GM15510 (cell line): Measurements from ENCODE around the gene RUNDC1.

Source experiments
- POLR2A ChIP-seq: IDR thresholded peaks from 3 replicates; pipeline ENCODE4 v1.6.1; 2011; ENCODE audit warnings: borderline replicate concordance; ENCODE audit not compliant: insufficient read length; ENCODE audit errors: extremely low read depth

Gene RUNDC1

DNA sequence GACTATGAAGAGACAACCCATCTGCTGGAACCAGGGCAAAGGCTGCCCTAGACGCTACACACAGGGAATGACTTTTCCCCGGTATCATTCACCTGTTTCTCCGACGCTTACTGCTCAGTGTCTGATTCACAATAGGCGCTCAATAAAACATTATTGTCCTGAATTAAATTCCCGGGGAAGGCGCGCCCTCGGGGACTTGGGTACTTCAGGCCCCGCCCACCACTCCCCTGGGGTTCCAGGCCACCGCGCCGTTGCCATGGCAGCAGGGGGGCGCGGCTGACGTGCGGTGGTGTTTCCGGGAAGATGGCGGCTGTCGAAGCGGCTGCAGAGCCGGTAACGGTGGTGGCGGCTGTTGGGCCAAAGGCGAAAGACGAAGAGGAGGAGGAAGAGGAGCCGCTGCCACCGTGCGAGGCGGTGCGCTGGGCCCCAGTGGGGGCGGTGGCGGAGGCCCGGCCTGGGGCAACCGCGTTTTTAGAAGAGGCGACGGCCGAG, at the start of gene RUNDC1:
Gene RUNDC1, plus strand, starts transcription at position 292 of the 492 bp plus-strand sequence. Its CDS starts 12 bp downstream, at position 304.
- TF ChIP-seq POLR2A, result peak; percentile 58

DNA sequence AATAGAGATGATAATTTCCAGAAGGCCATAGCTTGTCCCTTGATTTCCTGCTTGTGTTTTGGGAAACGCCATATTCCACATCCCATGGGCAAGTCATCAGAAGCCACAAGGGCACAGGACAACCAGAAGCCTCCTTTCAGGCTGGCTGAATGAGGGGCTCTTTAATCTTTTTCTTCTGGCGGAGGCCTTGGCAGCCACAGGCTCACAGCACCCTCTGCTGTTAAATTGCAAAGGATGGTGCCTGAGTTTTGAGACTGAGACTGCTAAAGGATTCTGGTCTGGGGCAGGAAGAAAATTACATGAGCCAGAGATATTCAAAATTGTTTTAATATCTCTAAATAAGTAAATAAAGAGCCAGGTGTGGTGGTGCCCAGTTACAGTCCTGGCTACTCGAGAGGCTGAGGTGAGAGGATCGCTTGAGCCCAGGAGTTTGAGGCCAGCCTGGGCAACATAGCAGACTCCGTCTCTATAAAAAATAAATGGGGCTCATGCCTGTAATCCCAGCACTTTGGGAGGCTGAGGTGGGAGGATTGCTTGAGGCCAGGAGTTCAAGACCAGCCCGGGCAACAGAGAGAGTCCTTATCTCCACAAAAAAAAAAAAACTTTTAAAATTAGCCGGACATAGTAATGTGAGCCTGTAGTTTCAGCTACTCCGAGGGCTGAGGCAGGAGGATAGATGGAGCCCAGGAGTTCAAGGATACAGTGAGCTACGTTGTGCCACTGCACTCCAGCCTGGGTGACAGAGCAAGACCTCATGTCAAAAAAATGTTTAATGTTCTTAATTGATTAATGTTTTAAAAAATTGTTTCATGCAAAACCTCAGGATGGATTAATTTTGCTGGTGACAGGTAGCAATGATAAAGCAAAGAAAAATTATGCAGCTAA, 42.4 kb upstream of the RUNDC1 start:
- TF ChIP-seq POLR2A, result no peak

DNA sequence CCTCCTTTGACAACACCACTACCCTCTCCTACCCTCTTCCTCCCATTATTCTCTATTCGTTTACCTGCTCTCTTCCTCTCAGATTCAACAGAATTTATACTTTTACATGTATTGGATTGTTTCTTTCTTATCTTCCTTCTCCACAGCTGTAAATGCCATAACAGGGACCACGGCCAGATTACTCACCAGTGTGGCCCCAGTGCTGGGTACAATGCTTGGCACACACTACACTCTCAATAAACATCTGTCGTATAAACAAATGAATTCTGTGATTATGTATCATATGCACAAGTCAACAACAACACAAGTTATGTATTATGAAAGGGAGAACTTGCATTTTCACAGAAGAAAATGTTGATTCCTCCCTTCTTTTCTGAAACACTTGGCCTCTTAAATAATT, 36.2 kb upstream of the RUNDC1 start:
- no peak for TF ChIP-seq POLR2A

DNA sequence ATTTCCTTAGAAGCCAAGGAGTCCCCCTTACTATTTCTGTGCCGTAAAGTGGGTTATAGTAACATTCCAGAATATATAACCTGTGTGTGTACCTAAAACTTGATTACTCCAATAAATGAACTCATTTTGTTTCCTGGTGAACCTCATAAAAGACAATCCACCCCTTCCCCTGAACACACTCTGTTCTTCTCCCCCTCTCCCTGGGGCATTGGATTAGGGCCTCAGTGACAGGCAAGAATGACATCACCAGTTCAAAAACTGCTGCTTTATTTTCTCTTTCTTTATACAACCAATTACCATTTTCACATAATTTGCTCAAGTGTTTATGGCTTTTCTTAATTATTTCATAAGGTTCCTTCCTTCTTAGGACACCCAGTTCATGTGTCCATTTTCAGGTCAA, 33.6 kb upstream of the RUNDC1 start:
- TF ChIP-seq POLR2A, result no peak

DNA sequence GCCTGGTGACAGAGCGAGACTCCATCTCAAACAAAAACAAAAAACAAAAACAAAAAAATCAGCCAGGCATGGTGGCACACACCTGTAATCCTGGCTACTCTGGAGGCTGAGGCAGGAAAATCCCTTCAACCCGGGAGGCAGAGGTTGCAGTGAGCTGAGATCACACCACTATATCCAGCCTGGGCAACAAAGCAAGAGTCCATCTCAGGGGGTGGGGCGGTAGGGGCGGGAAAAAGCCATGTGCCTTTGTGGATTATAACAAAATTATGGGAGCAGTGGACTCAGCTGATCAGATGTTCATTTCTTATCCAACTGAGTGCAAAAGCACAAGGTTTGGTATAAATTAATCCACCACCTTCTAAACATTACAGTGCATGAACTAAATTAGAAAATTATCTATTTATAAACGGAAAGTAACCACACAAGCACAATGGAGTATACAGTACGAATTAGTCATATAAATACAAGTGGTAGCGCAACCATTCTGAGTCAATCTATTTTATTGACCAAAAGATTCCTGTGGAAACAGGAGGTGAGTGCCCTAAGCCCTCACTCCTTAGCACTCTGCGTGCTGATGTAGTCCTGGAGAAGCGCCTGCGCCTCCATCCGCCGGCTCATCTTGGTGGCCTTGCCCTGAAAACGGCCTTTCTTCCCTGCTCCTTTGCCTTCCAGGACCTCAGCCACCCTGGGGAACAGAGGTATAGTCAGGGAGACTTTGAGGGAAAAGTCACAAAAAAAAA, 30.2 kb upstream of the RUNDC1 start:
- TF ChIP-seq POLR2A, result no peak

DNA sequence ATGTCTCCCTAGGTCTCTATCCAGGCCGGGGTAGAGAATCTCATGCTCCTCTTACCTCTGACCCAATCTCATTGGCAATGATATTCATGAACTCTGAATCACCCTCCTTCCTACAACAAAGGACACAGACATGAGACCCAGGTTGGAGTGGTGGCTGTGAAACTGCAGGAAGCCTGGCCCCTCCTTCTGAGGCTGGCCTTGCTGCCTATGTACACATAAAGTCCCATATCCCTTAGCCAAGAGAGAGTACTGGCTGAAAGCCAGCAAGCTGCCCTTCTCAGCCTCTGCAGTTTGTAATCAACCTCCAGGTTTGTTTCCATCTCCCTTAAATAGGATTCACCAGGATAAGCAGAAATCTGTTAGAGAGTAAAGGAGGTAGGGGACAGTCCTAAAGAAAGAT, 26.7 kb upstream of the RUNDC1 start:
- TF ChIP-seq POLR2A, result no peak

DNA sequence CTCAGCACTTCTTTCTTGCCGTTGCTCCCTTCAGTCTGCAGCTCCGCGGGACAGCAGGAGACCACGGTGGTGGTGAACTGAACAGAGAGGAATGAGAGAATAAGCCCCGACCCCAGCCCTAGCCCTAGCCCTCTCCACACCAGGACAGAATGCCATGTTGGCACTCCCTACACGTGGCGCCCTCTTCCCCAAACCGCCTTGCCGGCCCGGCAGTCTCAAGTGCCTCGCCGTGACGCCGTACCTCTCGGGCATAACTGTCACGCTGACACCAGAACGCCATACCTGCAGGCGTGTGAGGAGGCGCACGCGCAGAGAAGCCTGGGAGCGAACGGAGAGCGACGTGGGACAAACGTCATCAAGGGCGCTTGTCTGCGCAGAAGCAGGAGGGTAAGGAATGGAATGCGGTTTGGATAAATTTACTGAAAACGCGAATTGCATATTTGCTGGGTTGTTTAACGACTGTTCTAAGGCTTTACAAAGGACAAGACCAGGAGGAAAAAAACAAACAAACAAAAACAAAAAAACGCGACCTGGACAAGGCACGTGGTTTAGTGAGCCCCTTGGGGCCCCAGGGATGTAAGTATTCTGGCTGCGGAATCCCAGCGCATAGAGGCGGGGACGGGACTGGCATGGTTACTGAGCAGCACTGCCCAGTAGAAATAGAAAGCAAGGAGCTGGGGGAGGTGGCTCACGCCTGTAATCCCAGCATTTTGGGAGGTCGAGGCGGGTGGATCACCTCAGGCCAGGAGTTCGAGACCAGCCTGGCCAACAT, 16.0 kb upstream of the RUNDC1 start, which contains the start of gene AARSD1:
Gene AARSD1, minus strand, starts transcription at position 294 of the 772 bp plus-strand sequence. Its CDS starts 14 bp downstream, at position 280.
- TF ChIP-seq POLR2A, result peak; percentile 96

DNA sequence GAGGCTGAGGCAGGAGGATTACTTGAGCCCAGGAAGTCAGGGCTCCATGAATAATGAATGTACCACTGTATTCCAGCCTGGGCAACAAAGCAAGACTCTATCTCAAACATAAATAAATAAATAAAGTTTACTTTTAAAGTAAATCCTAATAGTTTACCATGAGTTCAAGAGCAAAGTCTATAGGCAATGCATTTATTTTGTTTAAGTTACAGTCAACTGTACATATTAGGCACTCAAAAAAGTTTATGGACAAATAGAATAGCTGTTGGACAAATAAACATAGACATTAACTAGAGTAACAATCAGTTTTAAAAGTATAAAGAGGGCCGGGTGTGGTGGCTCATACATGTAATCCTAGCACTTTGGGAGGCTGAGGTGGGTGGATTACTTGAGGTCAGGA, 12.4 kb upstream of the RUNDC1 start:
- TF ChIP-seq POLR2A, result no peak

DNA sequence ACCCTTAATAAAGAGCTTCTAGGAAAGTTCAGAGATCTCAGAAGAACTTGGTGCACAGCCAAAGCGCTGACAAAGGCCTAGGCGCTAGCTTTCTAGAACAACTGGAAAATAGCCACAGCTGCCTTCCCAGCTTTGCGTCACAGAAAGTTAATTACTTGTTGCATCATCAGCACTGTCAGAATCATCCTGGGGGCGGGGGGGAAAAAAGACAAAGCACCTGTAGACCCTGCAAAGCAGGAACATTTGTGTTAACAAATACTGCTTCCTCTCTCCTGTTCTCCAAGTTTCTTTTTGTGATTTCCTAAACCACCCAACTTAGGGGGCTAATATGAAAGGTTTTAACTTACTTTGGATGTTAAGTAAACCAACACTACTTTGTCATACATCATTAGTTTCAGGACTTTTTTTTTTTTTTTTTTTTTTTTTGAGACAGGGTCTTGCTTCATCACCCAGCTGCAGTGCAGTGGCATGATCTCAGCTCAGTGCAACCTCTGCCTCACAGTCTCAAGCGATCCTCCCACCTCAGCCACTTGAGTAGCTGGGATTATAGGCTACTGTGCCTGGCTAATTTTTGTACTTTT, 11.3 kb upstream of the RUNDC1 start:
- TF ChIP-seq POLR2A, result no peak

DNA sequence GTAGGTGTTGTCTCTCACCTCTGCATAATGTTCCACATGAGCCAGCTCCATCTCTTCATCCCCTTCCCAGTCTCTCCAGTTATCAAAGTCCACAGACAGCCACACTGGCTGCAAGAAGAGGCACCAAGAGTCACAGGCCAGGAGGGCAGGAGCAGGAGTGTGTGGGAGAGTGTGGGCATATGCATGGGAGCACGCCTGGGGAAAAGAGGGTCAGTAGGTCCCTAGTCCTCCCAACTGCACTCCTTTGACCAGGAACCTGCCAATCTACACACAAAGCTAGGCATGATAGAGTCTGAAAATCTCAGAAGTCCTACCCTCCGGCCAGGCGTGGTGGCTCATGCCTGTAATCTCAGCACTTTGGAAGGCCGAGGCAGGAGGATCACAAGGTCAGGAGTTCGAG, 8.8 kb upstream of the RUNDC1 start:
- no peak for TF ChIP-seq POLR2A

DNA sequence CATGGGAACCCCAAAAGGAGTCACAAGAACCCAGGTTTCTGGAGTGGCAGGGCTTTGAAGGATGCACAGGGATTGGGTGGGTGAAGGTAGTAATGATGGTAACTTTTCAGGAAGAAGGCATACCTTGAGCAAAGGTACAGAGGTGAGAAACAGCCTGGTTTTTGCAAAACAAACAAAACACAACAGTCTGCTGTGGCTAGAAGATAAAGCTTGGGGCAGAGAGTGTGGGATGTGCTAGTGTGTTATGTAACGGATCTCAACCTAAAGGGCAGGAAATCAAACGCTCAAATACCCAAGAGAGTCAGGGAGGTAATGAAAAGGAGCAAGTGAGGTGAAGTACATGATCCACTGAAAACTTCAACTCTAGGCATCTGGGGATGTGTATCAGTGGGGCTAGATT, 5.1 kb upstream of the RUNDC1 start:
- no peak for TF ChIP-seq POLR2A

DNA sequence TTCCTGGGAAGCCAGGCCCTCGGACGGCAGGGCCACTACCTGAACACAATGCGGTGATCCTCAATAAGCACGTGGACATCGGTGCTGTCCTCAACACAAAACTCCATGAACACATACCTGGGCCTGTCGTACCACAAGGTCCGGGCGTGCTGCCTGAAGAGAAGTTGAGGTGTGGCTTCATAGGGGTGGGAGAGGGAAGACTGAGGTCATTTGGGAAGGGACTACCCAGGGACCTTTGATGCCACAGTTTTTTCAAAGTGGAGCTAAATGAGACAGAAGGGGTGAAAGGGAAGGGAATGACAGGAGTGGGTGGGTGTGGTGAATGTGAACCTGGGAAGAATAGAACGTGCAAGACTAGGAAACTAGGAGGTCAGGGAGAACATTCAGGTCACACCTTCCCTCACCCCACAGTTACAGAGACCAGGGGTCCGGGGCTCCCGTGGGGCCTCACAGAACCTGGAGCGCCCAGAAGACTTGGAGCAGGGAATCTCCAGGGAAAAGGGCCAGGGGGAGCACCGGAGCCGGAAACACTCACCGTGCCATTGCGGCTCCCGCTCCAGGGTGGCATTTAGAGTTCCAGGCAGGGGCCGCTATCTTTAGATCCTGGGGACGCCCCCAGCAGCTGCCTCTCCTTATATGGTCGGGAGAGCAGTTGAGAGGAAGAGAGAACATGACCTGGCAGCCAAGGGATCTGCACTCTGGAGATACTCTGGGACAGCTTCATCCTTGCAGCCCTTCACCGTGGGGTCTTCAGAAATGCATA, 673 bp upstream of the RUNDC1 start, which contains the start of gene PTGES3L:
Gene PTGES3L, minus strand, starts transcription at position 570 of the 763 bp plus-strand sequence. Its CDS starts 27 bp downstream, at position 543.
- TF ChIP-seq POLR2A, result no peak

DNA sequence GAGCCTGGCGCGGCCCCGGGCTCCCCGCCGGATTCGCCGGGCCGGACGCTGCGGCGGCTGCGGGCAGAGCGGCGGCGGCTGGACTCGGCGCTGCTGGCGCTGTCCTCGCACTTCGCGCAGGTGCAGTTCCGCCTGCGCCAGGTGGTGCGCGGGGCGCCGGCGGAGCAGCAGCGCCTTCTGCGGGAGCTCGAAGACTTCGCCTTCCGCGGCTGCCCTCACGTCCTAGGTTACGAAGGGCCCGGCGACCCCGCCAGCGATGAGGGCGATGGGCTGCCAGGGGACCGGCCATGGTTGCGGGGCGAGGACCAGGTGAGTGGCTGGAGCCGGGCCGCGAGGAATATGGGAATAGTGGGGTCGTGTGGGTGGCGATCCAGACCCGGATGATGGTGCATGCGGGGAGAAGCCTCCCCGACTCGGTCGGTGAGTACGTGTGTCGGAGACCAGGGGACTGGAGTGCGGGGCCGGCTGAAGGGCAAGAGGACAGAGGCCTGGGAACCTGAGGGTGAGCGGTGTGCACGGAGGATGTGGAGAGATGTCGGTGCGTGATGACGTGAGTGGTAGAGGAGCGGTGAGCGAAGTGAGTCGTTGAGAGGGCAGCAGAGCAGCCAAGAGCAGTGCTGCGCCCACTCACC, 517 bp downstream of the RUNDC1 start:
- TF ChIP-seq POLR2A, result peak; percentile 44

DNA sequence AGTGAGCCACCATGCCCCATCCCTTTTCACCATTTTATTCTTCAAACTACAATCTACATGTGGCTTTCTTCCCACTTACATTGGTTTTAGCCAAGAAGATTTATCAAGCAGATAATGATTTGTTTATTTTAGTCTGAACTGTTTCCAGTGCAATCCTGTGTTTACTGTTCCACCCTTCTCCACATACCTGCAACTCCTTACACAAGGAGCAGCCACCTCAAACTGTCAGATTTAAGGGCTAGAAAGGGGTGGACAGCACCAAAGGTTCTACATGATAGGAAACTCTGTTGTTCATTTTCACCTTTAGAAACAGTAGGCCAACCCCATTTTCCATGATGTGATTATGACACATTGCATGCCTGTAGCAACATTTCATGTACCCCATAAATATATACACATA, 1.9 kb downstream of the RUNDC1 start:
- TF ChIP-seq POLR2A, result no peak

DNA sequence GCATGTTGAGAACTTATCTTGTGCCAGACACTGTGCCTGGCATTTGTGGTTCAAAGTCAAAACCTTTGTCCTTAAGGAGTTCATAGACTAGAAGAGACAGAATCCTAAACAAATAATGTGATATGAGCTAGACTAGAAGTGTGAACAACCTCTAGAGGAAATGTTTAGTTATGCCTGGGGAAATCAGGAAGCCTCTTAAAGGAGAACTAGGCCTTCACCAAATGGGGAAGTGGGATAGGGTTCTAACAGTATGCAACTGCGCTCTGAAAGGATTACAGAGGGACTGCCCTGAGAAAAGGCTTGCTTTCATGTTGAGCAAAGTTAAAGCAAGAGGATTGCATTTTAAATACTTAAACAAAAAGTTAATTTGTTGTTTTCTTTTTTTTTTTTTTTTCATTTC, 4.9 kb downstream of the RUNDC1 start:
- no peak for TF ChIP-seq POLR2A
